Measurements from ENCODE around the gene MAD1L1.

The MAD1L1 gene

DNA sequence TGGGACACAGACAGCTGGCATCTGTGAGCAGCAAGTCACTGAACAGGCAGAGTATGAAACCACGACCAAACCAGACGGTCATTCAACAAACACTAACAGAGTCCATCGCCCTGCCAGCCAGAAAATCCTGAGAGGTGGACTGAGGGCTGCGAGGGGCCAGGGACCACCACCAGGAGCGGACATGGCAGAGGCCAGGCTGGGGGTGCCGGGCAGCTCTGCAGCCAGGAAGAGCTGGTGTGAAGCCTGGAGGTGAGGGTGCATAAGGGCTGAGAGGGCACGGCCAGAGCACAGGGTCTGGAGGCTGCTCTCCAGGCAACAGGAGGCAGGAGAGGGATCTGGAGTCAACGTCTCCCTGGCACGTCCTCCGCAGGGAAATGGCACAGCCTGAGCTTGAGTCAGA, 15.5 kb downstream of the MAD1L1 start:
- no peak for DNase-seq

DNA sequence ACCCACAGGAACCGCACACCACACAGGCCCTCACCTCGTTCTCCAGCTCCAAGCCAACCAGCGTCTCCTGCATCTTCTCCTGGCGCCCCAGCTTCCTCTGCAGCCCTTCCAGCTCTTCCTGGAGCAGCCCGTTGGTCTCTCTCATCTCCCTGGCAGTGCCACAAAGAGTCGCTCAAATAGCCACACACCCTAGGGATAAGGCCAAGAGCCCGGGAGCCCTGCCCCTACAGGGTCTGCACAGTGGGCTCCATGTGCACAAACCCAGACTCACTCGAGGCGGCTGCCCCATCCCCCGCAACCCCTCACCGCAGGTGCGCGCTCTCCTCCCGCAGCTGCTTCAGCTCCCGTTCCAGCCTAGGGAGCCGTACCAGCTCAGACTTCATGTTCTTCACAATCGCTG, 16.9 kb downstream of the MAD1L1 start:
- DNase-seq: no peak

DNA sequence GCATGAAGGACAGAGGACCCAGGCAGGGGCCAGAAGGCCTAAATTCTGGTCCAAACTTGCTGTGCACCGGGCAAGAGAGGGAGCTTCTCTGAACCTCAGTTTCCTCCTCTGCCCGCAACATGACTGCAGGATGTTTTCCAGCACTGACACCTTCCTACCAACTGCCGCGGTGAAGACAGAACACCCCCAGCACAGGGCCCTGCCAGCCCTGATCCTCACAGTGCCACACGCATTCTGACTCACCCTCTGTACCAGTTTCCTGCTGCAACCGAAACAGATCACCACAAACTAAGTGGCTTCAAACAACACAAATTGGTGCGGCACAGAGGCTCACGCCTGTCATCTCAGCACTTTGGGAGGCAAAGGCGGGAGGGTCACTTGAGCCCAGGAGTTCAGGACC, 18.1 kb downstream of the MAD1L1 start:
- DNase-seq: no peak

DNA sequence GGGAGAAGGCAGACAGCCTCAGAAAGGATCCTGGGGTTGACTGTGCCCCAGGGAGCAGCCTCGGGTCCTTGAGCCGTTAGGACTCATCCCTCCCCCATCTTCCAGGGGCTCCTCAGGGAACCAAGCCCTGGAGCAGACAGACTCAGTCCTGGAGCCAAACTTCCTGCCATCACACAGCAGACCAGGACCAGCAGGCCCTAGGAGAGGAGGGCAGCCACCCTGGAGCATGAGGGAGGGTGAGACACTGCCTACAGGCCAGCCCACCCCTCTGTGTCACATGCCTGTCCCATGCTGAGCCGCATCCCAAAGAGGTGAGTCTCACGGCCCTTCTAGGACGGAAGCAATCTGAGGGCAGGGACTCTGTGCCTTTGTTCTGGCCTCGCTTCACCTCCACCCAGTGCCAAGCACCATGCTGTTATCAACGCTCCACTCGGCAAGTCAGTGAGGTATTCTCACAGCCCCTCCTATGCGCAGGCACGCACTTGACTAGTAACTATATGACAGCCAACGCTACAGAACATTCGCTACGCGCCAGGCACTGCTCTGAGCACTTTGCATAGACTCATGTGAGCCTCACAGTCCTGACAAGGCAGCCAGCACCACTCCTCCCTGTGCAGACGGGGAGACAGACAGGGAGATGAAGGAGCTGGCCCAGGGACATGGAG, 19.1 kb downstream of the MAD1L1 start:
- no peak for DNase-seq

DNA sequence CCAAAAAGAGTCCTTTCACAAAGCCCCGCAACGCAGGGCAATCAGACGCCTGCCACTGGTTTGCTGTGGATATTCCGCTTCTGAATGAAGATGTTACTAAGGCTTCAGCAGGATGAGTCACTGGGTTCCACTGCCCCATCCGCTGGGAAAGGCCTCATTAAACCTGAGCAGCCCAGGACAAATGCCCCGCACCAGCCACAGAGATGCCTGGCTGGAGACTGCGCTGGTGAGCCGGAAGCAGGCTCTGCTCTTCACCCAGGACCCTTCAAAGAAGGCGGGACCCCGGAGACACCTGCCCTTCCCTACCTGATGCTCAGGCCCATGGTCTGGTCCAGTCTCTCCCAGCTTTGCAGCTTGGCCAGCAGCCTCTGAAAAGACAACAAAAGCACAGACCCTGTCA, 19.8 kb downstream of the MAD1L1 start:
- DNase-seq: no peak

DNA sequence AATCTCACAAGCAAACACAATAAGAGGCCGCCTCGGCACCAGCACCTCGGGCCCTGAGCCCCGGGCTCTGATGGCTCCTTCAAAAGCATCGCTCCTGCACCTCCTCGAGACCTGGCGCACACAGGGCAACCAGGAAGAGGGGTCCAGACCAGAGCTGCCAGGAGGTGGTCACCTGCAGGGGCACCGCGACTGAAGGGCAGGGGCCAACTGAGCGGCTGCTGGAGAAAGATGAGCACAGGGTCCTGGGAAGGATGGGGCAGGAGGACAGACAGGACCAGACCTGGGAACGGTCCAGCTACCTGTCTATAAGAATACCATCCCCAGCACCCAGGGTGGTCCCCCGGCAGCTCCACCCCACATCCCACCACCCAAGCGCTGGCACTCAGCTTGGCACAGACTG, 20.8 kb downstream of the MAD1L1 start:
- DNase-seq: no peak

DNA sequence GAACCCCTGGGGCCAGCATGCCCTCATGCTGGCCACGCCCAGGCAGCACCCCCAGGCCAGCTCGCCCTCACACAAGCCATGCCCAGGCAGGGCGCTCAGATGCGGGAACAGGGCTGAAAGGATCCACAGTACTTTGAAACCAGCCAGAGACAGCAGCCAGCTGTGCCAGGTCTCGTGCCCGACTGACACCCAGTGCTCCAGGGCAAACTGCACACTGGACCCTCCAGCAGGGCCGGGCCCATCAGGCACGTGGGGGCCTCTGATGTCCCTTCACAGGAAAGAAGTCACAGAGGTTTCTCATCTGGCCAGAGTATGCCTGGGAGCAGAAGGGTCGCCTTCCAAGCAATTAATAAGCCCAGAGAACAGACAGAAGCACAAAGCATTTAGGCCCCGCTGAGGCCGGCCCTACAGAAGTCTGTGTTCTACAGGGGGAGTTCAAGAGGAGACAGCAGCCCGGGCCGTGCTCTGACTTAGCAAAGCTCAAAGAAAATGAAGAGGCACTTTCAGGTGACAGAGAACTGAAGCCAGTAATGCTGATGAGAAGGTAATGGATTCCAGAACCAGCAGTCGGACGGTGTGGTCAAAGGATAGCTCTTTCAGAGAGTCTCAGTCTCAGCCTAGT, 21.4 kb downstream of the MAD1L1 start:
- no peak for DNase-seq

DNA sequence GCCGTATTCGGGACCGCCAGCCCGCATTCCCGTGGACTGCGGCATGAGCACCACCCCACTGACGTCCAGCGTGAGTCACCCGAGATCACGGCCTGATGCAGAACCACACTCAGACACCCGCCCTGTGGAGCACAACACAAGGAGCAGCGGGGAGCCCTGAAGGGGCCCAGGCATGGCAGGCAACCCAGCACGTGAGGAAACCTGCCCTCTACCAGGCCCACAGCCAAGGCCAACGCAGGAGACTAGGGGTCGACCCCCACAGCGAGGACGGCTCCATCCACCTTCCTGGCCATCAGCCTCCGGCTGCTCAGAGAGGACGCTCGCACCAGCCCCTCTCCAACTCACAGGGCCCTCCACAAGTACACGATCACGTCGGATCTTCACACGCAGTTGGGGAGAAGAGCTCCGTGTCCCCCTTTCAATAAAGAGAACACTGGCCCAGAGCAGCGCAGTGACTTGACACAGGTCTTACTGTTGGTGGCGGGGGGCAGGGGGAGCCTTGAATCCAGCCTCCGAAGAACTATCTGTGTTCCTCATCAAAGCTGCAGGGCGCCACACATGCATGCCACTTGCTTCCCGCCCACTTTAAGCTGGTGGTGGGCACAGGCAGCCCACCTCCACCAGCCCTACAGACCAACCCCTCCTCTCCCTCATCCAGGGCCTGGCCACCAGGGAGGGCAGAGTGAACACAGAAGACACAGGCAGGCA, 22.0 kb downstream of the MAD1L1 start:
- DNase-seq: no peak

DNA sequence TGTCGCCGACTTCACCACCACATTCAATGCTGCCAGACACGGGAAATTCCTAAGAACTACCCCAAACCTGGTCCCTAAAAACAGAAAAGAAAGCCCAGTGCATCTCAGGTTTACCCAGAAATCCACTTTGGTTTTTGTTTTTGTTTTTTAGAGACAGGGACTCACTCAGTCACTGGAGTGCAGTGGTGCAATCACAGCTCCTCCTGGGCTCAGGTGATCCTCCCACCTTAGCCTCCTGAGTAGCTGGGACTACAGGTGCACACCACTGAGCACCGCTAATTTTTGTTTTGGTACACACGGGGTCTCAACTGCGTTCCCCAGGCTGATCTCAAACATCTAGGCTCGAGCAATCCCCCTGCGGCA, 22.8 kb downstream of the MAD1L1 start:
- DNase-seq: no peak

DNA sequence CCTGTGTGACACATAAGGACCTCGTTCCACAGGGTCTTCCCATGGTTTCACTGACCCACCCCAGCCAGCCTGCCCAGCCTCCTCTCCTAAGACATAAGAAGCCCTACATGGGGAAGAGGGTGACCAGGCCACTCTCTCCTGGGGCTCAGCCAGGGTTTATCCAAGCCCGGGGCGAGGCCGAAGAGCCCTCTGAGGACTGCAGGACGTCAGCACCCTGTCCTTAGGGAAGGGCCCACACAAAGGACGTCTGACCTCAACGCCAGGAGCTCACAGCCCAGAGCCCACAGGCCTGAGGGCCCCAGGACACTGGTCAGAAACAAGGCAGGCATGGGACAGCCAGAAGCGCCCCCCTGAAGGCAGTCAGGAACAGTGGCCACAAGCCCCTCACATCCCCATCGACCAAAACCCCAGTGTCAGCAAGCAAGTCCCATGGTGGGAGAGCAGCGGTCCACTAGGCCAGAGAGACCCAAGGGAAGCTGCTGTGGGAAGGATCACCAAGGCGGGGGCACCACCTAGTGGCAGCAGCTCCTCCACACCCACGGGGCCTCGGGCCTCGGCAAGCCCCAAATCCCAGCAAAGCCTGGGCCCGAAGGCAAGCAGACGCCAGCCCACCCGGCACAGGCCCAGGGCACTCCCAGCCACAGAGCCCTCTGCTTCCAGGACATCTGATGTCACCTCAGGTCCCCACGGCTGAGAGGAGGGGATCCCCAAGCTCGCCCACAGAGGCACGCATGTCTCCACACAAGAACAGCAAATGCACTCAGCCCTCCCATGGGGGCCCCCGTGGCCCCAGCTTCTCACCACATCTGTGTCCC, 23.4 kb downstream of the MAD1L1 start:
- DNase-seq: peak; percentile 56

DNA sequence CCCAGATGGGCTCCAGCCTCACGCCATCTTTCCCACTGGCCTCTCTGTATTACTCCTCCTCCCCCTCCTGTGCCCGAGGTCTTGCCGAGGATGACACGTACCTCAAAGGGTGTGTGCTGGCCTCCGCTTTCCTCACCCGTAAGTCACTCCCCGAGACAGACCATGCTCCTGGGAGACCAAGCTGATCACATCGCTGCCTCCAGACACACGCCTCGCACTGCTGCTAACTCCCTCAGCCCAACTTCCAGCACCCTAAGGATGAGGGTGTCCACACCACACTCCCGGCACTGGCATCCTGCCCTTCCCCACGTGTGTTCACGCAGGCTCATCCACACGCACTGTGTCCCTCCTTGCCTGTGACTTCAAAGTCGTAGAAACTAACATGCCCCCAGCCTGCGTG, 24.0 kb downstream of the MAD1L1 start:
- no peak for DNase-seq

DNA sequence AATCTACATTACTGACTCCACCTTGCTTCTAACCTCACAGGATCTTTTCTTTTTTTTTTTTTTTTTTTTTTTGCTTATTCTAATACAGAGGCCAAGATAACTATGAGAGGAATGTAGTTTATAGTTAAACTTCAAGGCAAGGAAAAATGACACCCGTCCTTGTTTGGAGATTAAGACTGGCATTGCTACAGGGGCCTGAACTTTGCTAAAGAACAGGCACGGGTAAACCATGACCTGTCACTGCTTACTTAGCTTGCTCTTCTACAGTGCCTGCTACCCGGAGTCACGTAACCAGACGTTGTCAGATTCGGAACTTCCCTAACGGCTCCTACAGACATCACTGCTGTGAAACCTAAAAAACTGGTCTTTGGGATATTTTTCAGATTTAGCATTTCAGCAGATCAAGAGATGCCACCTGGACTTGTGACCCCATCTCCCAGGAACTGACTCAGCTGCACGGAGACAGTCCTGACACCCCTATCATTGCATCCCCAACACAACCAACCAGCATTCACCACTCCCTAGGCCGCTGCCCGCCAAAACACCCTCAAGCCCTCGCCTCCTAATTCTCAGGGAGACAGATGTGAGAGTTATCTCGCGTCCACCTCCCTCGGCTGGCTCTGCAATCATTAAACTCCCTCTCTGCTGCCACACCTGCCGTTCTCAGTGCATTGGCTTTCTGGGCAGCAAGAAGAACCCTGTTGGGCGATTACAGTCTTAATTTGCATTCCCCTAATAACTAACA, 27.5 kb downstream of the MAD1L1 start:
- DNase-seq: no peak

DNA sequence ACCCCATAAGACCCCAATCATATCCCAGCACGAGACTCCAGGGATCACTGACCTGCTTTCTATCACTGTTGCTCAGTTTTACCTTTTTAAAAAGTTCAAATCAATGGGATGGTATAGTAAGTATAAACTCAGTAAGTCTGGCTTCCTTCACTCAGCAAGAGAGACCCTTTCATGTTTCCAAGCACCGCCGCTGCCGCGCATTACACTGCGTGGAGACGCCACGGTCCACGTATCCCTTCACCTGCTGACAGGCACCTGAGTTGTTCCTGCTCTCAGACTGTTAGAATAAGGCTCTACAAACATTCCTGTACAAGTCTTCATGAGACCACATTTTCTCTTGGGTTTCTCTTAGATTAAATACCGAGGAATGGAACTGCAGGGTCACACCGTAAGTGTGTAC, 28.3 kb downstream of the MAD1L1 start:
- DNase-seq: no peak

DNA sequence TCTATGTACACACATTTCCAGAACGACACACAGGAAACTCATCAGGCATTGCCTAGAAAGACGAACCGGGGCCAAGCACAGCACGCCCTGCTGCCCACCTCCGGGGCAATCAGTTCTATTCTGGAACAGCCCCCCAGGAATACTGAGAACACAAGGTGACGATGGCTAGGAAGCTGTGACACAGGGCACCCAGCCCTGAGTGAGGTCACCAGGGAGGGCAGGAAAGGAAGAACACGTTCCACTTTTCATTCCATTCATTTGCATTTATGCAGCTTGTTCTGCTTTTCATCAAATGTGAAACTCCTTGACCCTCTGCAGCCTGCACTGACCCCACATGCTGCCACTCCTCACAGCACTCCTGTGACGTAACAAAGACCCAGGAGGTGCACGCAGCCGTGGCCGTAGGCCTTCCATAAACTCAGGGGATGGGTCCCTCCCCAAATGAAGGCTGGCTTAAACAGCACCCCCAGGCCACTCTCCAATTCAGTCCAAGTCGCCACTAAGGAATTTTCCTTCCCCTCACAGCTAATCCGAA, 28.9 kb downstream of the MAD1L1 start:
- peak; percentile 40 for DNase-seq

DNA sequence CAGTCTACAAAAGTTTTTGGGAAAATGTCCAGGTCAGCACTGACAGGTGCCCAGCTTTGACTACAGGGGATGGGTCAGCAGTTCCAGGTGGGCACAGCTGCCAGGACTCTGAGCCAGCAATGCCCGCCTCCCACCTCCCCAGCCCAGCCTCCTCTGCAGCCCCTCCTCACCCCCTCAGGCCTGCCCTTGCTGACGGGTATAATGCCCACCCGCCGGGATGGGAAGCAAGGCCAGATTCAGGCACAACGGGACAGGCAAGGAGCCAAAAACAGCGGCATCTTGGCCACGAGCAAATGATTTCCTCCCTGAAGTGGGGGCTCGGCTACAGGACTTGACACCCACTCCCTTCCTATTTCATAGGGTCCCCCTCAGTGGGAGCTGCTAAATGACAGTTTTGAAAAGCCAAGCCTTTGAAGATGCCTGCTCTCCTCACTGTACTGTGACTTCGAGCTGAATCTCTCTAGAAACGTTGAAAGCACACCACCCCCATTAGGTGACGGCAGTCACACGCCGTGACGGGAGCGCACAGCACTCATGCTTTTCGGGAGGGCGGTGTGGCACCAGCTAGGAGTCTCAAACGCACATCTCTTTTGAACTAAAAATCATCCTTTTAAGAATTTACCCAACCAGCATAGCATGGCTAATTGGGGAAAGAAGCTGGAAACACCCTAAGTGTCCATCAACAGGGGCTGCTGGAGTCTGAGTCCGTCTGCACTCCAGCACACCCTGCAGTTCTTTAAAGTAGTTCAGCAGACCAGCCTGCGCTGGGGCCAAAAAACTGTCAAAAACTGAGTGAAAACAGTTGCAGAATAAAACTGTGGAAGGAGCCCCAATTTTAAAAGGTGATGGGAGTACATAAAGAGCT, 29.6 kb downstream of the MAD1L1 start:
- no peak for DNase-seq

DNA sequence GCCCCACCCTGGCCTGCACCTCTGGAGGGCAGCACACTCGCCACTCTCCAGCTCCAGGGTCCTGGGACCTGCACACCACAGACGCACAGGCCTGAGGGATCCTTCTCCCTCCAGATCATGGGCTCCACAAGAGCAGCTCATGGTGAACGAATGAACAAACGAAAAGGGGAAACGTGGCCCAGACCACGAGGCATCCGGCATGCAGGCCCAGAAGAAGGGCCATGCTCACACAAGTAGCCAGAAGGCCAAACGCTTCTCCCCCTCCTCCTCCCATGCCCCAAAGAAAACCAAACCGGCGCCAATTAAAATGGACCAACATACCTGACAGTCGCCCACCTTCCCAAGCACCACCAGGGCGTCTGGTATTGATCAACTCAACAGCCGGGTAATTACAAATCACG, 30.4 kb downstream of the MAD1L1 start:
- DNase-seq: no peak

DNA sequence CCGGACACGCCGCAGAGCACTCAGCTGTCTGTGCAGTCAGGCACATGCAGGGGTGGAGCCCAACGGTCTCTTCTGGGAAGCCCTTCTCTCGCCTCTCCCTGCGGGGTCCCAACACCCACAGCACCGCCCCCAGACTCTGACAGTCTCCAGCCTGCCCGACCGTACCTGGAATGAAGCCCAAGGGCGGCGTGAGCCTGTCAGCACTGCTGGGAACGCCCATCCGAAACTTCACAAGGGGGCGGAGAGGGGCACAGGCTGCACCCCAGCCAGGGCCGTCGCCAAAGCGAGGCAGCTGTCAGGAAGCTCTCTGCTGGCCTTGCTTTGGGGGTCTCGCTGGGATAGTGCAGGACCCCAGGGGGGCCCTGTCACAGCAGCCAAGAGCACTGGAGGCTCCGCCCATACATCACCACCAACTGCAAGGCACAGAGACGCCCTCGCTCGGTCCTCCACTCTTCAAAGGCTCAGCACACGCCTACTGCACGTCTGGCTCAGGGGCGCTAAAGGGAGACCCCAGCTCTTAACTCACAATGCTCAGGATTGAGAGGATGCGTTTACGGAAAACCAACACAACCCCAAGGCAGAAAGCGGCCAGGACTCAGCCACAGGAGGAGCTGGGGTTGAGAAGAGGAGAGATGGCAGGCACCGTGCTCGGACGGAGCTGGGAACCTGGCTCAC, 30.9 kb downstream of the MAD1L1 start:
- no peak for DNase-seq

DNA sequence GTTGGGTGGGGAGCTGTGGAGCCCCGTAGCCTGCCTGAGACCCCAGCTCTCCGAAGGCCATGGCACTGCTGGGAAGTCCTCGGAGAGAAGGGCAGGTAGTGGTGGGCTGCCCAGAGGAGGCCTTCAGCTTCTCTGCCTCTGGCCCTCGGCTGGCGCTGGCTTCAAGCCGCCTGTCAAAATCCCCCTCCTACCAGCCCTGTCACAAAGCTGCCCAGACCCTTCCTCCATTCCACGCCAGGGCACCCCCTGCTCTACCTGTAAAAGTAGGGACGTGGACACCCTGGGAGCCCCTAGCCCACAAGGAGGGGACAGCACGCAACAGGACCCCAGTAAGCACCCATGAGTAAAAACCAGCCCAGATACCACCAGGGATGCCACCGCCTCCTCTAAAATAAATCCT, 31.6 kb downstream of the MAD1L1 start:
- DNase-seq: no peak

DNA sequence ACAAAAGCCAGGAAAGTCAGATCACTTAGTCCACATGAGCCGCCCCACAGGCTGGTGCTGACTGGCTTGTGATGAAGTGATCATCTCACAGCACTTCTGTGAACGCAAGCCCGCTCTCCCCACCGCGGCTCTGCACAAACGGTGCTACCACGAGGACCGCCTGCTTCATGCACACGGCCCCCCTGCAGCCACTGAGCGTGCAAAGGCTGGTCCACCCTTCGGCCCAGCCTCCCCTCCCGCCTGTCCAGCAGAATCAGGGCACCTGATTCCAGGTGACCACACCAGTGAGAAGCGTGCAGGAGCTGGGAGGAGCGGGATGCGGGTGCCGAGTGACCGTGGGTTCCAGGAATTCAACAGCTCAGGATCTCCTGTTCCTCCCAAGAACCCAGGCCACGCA, 32.2 kb downstream of the MAD1L1 start:
- DNase-seq: no peak

DNA sequence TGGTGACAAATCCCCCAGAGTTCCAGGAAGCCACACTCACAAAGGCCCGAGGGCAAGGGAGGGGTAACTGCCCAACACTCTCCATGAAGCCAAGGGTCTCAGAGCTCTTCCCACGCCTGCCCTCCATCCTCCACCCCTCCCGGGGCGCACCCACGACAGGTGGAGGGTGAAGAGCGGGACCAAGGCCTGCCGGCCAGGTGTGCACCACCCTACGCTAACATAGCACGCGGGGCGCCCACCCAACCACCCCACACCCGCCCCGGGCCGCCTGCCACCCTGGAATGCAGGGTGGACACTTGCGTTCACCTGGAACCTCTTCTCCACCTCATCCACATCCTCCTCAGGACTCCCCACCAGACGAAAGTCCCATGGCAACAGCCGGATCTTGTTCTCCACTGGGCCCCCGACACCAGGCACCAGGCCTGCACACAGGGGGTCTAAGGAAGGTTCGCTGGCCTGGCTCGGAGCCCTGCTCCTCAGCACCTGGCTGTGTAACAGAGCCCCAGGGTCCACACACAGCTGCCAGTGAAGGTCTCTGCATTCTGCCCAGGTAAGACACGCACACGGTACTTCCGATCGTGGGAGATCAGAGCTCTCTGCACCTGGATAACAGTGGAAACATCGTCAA, 32.7 kb downstream of the MAD1L1 start:
- DNase-seq: no peak

DNA sequence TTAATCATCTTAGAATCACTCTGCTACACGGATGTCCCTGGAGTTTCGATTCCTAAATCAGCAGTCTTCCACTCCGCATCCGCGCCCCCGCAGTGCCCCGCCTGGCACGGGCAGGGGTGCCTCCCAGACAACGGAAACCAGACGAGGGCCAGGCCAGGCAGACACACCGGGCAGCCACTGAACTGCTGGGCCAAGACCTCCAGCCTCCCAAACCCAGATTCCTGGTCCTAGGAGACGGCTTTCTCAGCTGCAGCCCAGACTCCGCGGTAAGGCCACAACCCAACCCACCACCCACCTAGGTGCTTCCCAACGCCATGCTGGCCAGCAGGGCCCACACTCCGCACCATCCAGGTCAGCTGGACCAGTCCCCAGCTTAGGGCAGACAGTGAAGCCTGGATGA, 33.2 kb downstream of the MAD1L1 start:
- no peak for DNase-seq

Measured in EL (cell line).